ENCODE measurements around the gene THSD4. TPM values are rescaled to one million over a fixed set of nuclear protein-coding genes. Genes with fewer than 3 reads are reported as not detected.

Gene THSD4
- total and polyA plus RNA-seq, 2 donors: 23.9 to 75.1 TPM

DNA sequence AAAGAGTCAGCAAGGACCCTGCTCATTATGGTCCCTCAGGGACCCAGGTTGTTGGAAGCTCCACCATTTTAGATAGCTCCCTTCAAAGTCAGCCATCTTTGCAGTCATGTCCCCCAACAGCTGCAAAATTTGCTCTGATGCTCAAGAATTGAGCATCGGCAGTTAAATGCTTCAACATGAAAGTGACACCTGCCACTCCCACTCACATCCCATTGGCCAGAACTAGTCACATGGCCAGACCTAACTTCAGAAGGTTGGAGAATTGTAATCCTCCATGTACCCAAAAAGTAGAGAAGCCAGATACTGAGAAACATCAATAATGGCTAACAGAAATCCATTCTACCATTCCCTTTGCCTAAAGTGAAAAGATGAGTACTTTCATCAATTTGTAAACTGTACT is 523.6 kb downstream of the THSD4 start:
- no peaks in the 10 kb centered on the region for H3K36me3 ChIP-seq (ENCODE audit: insufficient read depth)
- 92% methylated on average over 1 of the region's 1 CpG for WGBS
- no peak overlapping the region for H3K27ac ChIP-seq (ENCODE audit: low read depth)
- no peaks in the 10 kb centered on the region for H3K4me1 ChIP-seq (ENCODE audit: insufficient read depth)
- DNase-seq (ENCODE audit: extremely low spot score): no peak
- H3K4me3 ChIP-seq (ENCODE audit: low read depth, low read length): no peak overlapping the region

- H3K36me3 ChIP-seq (ENCODE audit: insufficient read depth): no peaks in the 10 kb centered on the region
- 71% methylated on average over 1 of the region's 1 CpG for WGBS
- H3K4me1 ChIP-seq (ENCODE audit: insufficient read depth): no peaks in the 10 kb centered on the region
- no peak overlapping the region for H3K27ac ChIP-seq (ENCODE audit: low read depth)
- no peak for DNase-seq (ENCODE audit: extremely low spot score)
- H3K4me3 ChIP-seq (ENCODE audit: low read depth, low read length): no peak overlapping the region
Measured at GRCh38 chr15:71639471-71639870, 524.2 kb downstream of the THSD4 start.

GRCh38 chr15:71643918-71644317 is 528.6 kb downstream of the THSD4 start:
- WGBS: 93% methylated on average over 2 of the region's 2 CpGs
- no peaks in the 10 kb centered on the region for H3K4me1 ChIP-seq (ENCODE audit: insufficient read depth)
- no peak overlapping the region for H3K4me3 ChIP-seq (ENCODE audit: low read depth, low read length)
- DNase-seq (ENCODE audit: extremely low spot score): no peak
- no peak overlapping the region for H3K27ac ChIP-seq (ENCODE audit: low read depth)
- H3K36me3 ChIP-seq (ENCODE audit: insufficient read depth): no peaks in the 10 kb centered on the region

GRCh38 chr15:71646767-71647486 is 531.7 kb downstream of the THSD4 start:
- H3K27ac ChIP-seq (ENCODE audit: low read depth): no peak overlapping the region
- DNase-seq (ENCODE audit: extremely low spot score): no peak

DNA sequence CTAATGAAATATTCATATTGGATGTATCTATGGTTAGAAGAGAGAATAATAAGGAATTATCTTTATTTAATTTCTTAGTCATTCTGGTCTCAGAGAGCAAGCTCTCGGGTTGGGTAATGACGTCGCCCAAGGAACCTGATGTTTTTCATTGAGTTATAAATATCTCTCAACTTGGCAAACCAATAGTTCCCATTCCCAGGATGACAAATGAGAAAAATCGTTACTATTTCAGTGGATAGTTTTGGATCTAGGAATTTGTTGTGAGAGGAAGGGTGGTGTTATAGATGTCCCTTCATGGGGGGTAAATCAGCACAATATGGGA is 532.2 kb downstream of the THSD4 start:
- H3K4me1 ChIP-seq (ENCODE audit: insufficient read depth): no peaks in the 10 kb centered on the region
- no peaks in the 10 kb centered on the region for H3K36me3 ChIP-seq (ENCODE audit: insufficient read depth)
- H3K4me3 ChIP-seq (ENCODE audit: low read depth, low read length): no peak overlapping the region
- DNase-seq (ENCODE audit: extremely low spot score): no peak
- no peak overlapping the region for H3K27ac ChIP-seq (ENCODE audit: low read depth)
- 62% methylated on average over 4 of the region's 4 CpGs for WGBS

More at GRCh38 chr15:71646767-71647486, 531.7 kb downstream of the THSD4 start:
- Histone ChIP-seq H3K36me3 (ENCODE audit: insufficient read depth) (no peaks in the 10 kb centered on the region), H3K4me3 (ENCODE audit: low read depth, low read length) (no peak overlapping the region), H3K4me1 (ENCODE audit: insufficient read depth) (no peaks in the 10 kb centered on the region)
- WGBS: 79% methylated on average over 5 of the region's 5 CpGs

DNA sequence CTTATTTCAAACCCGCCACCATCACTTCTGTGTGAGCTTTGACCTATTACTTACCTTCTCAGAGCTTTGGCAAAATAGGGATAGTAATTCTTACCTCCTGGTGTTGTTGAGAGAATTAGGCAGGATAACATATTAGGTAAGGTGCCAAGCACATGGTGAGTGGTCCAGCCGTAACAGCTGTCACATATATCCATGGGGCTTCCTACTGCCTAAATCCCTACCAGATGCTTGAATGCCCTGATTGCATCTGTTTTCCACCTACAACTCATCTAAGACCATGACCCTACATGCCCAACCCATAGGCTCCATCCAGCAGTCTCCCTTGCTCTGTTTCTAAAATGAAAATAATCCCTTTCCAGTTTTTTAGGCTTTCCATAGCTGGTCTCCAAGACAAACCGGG is 532.8 kb downstream of the THSD4 start:
- DNase-seq (ENCODE audit: extremely low spot score): no peak
- 90% methylated on average over 3 of the region's 3 CpGs for WGBS
- H3K27ac ChIP-seq (ENCODE audit: low read depth): no peak overlapping the region
- no peaks in the 10 kb centered on the region for H3K36me3 ChIP-seq (ENCODE audit: insufficient read depth)
- no peaks in the 10 kb centered on the region for H3K4me1 ChIP-seq (ENCODE audit: insufficient read depth)
- H3K4me3 ChIP-seq (ENCODE audit: low read depth, low read length): no peak overlapping the region

DNA sequence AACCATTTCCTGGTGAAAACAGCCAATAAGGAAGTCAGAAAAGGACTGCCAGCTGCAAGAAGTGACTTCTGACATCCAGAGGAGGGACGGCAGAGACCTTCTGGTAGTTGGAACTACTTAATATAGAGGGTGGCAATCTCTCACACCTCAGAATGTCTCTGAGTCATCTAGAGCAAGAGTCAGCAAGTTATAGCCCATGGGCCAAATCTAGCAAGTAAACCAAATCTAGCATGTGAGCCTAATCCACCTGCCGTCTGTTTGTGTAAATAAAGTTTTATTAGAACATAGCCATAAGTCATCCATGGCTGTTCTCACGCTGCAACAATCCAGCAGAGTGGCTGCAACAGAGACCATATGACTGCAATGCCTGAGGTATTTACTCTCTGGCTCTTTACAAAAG is 534.6 kb downstream of the THSD4 start:
- H3K27ac ChIP-seq (ENCODE audit: low read depth): no peak overlapping the region
- no peak overlapping the region for H3K4me3 ChIP-seq (ENCODE audit: low read depth, low read length)
- 43% methylated on average over 3 of the region's 3 CpGs for WGBS
- H3K36me3 ChIP-seq (ENCODE audit: insufficient read depth): no peaks in the 10 kb centered on the region
- no peak for DNase-seq (ENCODE audit: extremely low spot score)
- H3K4me1 ChIP-seq (ENCODE audit: insufficient read depth): no peaks in the 10 kb centered on the region

- no peak overlapping the region for H3K4me3 ChIP-seq (ENCODE audit: low read depth, low read length)
- no peak overlapping the region for H3K27ac ChIP-seq (ENCODE audit: low read depth)
- WGBS: 89% methylated on average over 9 of the region's 9 CpGs
- no peaks in the 10 kb centered on the region for H3K4me1 ChIP-seq (ENCODE audit: insufficient read depth)
- H3K36me3 ChIP-seq (ENCODE audit: insufficient read depth): no peaks in the 10 kb centered on the region
- no peak for DNase-seq (ENCODE audit: extremely low spot score)
Measured at GRCh38 chr15:71650603-71651002, 535.3 kb downstream of the THSD4 start.

- Histone ChIP-seq H3K4me3 (ENCODE audit: low read depth, low read length) (no peak overlapping the region), H3K4me1 (ENCODE audit: insufficient read depth) (no peaks in the 10 kb centered on the region), H3K36me3 (ENCODE audit: insufficient read depth) (no peaks in the 10 kb centered on the region), H3K27ac (ENCODE audit: low read depth) (no peak overlapping the region)
- 60% methylated on average over 5 of the region's 5 CpGs for WGBS
- DNase-seq (ENCODE audit: extremely low spot score): no peak
Measured at GRCh38 chr15:71651750-71652186, 536.5 kb downstream of the THSD4 start.

- no peak overlapping the region for H3K4me3 ChIP-seq (ENCODE audit: low read depth, low read length)
- no peaks in the 10 kb centered on the region for H3K36me3 ChIP-seq (ENCODE audit: insufficient read depth)
- no peak overlapping the region for H3K27ac ChIP-seq (ENCODE audit: low read depth)
- no peaks in the 10 kb centered on the region for H3K4me1 ChIP-seq (ENCODE audit: insufficient read depth)
- DNase-seq (ENCODE audit: extremely low spot score): no peak
- 60% methylated on average over 8 of the region's 8 CpGs for WGBS
Measured at GRCh38 chr15:71654042-71654719, 538.9 kb downstream of the THSD4 start.

DNA sequence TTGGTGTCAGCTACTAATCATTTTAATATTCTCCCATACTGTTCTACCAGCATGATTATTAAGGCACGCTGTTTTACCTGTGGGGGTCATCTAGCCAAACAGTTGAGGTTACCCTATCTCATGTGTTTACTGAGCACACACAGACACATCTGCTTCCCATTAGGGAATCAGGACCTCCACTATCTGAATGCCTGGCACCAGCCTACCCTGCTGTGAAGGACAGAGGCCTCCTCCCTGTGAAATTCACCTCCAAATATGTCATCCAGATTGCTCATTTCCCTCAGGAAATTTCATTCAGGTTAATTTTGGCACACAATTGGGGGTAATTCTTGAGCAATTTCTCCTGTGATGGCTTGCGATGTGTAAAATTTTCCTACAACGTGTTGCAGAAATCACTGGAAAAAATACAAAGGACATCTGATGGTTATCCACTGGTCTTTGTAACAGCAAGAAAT is 539.5 kb downstream of the THSD4 start:
- DNase-seq (ENCODE audit: extremely low spot score): no peak

GRCh38 chr15:71656425-71656824 is 541.2 kb downstream of the THSD4 start:
- no peak for DNase-seq (ENCODE audit: extremely low spot score)
- Histone ChIP-seq H3K27ac (ENCODE audit: low read depth) (no peak overlapping the region), H3K36me3 (ENCODE audit: insufficient read depth) (no peaks in the 10 kb centered on the region), H3K4me3 (ENCODE audit: low read depth, low read length) (no peak overlapping the region), H3K4me1 (ENCODE audit: insufficient read depth) (no peaks in the 10 kb centered on the region)
- WGBS: 93% methylated on average over 4 of the region's 4 CpGs

More for the DNA sequence above, 539.5 kb downstream of the THSD4 start:
- WGBS: 77% methylated on average over 3 of the region's 3 CpGs
- H3K36me3 ChIP-seq (ENCODE audit: insufficient read depth): no peaks in the 10 kb centered on the region
- H3K4me1 ChIP-seq (ENCODE audit: insufficient read depth): no peaks in the 10 kb centered on the region
- no peak overlapping the region for H3K27ac ChIP-seq (ENCODE audit: low read depth)
- no peak overlapping the region for H3K4me3 ChIP-seq (ENCODE audit: low read depth, low read length)

DNA sequence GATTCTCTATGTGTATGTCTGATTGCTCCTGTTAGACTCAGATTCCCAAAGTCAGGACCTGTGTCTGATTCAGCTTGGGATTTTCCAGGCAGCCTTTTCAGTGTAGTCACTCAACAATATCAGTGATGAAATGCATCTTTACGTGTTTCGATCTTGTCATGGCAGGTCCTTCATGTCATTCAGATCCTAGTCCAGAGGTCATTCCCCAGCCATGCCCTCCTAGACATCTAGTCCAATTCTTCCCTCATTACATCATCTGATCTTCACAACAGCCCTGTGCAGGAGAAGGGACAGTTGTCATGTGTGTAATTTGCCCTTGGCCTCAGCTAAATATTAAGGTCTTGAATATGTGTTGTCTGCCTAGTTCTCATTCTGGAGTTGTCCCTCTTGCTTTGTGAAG is 541.9 kb downstream of the THSD4 start:
- H3K36me3 ChIP-seq (ENCODE audit: insufficient read depth): no peaks in the 10 kb centered on the region
- DNase-seq (ENCODE audit: extremely low spot score): no peak
- H3K27ac ChIP-seq (ENCODE audit: low read depth): no peak overlapping the region
- WGBS: 95% methylated on average over 2 of the region's 2 CpGs
- H3K4me1 ChIP-seq (ENCODE audit: insufficient read depth): no peaks in the 10 kb centered on the region
- H3K4me3 ChIP-seq (ENCODE audit: low read depth, low read length): no peak overlapping the region

DNA sequence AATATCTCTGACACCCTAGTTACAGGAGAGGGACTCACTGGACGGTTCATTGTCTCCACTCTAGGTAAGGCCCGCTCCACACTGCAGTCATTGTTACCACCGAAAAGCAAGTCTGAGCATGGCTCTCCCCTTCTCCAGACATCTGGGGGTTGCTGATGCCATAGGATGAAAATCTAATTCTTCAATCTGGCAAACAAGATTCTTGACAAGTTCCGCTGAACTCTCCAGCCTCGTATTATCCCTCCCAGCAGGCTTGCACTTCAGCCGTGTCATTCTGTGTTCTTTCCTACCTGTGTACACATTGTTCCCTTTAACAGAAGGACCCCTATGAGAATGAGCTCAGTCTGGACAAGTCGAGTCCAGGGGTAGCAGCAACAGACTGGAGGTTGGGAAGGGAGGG is 542.8 kb downstream of the THSD4 start:
- Histone ChIP-seq H3K4me1 (ENCODE audit: insufficient read depth) (no peaks in the 10 kb centered on the region), H3K27ac (ENCODE audit: low read depth) (no peak overlapping the region), H3K36me3 (ENCODE audit: insufficient read depth) (no peaks in the 10 kb centered on the region), H3K4me3 (ENCODE audit: low read depth, low read length) (no peak overlapping the region)
- DNase-seq (ENCODE audit: extremely low spot score): no peak
- WGBS: 93% methylated on average over 7 of the region's 7 CpGs
